ENCODE results near the gene MARCHF3.
"Not testable (repeated sequence)": the region's sequence is repeated elsewhere in the genome, so short reads cannot be mapped to it uniquely, and the experiment has no call there.

MARCHF3 gene

DNA sequence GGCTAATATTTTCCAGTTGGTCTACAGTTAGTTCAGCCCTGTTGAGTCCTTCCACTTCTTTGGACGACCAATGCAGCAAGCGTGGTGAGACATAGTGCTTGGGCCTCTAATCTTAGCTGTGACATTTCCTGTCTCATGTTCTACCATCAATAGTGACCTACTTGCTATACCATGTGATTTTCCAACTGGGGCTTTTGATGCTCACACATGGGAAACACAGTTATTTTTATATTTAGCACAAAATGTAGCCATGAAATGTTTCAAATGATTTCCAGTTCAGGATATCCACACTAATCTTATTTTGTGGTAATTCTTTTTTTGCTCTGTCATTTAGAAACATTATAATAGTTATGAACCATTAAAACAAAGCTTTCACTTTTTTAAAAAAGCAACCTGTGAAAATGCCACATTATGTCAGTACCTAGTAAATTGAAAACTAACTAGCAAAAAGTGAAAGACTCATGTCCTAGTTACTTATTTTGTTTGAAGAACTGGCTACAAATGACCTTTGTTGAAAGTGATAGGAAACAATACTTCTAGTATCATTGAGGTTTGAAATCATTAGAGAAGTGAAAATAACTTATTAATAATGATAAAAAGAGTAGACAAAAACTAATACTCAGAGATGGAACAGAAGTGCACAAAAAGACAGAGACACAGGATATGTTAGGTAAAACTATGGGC, 18.3 kb downstream of the MARCHF3 start:
- DNase-seq (ENCODE audit: low read depth), result no peak

DNA sequence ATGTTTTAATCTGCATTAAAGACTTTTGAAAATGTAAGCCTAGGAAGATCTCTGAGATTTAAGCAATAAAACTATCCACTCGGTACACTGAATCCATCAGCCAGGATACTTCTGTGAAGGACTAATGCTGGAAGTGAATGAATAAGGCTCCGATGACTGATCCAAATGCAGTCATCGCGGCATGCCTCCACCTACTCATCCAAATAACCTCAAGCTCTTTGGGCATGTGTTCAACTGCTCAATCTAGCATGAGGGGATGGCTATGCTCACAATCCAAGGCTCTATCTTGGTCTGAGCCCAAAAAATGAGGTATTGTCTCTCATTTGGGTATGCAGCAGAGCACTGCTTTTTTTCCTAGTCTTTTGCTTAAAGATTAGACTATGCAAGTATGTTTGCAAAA, 19.2 kb downstream of the MARCHF3 start:
- no peak for DNase-seq (ENCODE audit: low read depth)

DNA sequence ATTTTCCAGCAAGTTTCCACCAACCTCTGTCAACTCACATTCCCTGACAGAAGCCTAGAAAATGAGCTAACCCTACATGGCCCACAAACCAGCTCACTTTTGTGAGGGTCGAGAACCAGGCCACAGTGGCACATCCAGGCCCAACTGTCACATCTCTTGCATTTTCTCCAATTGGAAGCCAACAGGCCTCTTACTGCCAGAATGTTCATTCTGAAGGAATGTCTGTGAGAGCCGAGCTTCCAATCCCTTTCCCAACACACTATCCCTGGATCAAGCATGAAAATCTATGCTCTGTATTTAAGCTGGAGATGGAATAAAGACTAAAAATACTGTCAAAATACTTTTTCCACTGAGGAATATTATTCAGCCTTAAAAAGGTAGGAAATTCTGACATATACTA, 20.0 kb downstream of the MARCHF3 start:
- no peak for DNase-seq (ENCODE audit: low read depth)

DNA sequence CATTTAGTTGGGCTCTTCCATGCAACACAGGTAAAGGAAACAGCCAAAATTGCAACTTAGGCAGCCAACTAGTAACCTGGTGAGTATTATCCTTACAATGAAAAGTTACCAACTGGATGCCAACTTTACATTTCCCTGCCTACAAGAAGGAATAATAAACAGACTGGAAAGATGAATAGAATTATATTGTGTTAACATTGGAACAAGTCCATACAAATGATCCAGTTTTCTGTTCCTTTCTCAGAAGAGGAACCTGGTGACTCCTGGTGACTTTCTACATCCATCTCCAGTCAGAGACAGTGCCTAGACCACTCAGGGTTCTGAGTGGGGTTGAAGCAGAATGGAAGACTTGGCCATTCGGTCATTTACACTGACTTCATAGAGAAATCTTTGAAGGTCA, 20.6 kb downstream of the MARCHF3 start:
- DNase-seq (ENCODE audit: low read depth), result no peak

DNA sequence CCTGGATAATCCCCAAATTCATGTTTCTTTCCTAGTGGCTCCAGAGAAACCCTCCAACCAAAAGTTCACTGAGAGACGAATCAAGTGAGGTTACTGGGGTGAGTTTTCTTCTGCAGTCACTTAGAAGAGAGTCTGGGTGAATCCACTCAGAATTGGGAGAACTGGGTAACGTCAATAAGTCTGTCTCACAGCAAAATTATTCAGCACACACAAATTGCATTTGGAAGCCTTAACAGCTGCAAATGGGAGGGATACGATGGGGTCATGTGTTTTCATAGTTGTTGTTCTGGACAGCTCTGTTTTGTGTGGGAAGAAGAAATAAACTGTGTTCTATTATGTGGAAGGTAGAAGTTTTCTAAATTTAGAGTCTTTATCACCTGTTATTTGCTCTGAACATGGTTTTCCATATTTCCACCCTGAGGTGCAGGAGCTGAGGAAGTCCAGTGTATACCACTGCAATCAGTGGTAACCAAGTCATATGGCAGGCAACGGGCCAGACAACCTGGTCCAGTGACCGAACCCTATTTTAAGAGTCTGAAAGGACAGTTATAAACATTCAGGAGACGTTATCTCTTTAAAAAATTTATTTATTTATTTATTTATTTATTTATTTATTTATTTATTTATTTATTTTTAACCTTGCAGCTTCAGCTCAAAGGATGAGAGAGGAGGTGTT, 21.9 kb downstream of the MARCHF3 start:
- DNase-seq (ENCODE audit: low read depth), result no peak

DNA sequence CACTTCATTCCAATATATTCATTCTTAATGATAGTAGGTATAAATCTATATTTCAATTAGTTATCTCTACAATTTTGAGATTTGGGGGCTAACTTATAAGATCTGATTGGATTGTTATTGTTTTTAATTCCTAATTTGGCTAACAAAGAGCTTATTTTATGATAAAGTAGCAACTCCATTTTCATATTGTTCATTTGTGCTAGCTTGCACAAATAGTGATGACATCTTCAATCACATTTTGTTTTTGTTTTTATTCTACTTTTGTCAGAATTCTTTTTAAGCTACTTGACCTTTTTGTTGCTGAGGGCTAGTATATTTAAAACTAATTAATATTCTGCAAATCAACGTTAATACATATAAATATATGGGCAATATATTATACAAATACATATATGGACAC, 22.8 kb downstream of the MARCHF3 start:
- DNase-seq (ENCODE audit: low read depth), result no peak

DNA sequence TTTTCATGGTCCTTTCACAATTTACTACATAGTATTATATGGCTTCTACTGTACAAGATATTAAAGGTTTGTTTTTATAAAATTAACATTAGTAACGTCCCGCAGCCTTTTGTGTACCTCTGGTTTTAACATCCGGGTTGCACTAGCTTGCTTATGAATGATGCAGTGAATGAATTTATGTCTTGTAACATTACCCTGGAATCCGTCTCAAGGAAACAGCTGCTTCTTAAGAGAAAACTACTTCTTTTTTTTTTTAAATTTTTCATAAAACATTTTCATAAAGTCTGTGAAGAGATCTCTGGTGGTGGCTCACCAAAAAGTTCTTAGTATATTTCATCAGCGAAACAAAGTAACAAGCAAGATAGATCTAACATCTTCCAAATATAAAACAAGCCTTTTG, 23.6 kb downstream of the MARCHF3 start:
- no peak for DNase-seq (ENCODE audit: low read depth)

DNA sequence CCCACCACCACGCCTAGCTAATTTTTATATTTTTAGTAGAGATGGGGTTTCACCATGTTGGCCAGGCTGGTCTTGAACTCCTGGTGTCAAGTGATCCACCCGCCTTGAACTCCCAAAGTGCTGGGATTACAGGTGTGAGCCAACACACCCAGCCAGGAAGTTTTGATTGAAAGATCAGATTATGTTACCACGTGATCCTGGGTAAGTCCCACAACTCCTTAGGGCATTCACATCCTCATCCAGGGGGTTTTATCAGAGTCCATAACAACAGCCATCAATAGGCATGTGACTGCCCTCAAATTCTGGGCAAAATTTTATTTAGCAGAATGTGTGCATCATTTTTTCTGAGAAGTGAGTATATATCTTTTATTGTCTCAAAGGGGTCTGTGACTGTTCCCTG, 25.1 kb downstream of the MARCHF3 start:
- not testable (repeated sequence) for DNase-seq (ENCODE audit: low read depth)

DNA sequence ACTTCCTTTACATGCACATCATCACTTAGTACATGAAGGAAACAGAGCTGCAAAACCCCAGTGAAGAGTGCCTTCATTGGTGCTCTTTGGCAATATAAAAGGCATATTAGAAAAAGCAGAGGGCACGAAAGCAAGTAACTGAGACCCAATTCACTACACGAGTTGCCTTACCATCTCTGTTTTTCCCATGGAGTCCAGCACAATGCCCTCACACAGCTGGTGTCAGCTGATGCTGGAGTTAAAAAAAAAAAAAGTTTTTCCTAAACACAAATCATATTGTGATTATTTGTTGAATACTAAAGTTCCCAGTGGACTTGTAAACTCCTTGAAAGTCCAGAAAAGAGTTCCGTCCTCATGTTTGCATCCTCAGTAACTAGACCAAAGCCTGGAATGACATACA, 25.6 kb downstream of the MARCHF3 start:
- no peak for DNase-seq (ENCODE audit: low read depth)

DNA sequence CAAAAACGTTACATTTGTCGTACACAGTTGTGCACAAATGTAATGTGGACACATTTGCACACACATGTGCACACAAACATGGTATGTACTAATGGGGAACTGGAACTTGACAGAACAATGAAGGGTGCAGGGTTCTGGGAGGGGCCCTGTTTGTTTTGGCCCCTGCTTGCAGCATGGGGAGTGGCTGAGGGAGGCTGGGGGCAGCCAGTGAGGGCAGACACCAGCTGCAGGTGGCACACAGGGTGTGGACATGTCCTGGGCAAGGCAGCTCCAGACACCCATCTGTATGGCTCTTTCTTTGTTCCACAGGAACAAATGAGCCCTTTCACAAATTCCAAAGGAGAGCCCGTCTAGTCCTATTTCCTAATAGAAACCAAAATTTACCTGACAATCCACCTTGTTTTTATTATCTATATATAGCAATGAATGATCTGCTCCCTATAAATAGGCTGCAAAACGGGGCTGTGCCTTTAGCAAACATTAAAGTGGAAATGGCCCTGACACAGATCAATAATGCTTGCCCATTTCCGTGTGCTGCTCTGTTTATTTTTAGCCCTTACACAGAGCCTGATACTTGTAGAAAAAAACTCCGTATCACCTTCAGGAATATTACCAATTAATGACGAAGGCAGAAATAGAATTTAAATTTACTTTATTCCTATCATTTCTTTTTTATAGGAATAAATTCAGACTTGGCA, 26.4 kb downstream of the MARCHF3 start:
- DNase-seq (ENCODE audit: low read depth), result no peak

DNA sequence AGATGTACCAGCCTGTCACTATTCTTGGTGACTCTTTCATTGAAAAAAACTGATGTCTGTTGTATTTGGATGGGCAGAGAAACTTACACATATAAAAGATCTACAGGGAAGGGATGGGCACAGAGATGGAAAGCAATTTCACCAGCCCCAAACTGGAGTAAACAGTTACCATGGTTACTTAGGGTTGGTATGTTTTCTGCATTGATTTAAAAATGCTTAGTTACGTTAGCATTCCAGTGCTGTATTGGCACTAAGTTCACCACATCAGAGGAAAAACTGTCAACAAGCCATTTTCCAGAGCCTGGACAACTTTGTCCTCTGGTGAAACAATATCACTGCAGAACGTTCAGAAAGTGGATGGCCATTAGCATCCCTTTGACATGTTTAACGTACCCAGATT, 28.0 kb downstream of the MARCHF3 start:
- no peak for DNase-seq (ENCODE audit: low read depth)

DNA sequence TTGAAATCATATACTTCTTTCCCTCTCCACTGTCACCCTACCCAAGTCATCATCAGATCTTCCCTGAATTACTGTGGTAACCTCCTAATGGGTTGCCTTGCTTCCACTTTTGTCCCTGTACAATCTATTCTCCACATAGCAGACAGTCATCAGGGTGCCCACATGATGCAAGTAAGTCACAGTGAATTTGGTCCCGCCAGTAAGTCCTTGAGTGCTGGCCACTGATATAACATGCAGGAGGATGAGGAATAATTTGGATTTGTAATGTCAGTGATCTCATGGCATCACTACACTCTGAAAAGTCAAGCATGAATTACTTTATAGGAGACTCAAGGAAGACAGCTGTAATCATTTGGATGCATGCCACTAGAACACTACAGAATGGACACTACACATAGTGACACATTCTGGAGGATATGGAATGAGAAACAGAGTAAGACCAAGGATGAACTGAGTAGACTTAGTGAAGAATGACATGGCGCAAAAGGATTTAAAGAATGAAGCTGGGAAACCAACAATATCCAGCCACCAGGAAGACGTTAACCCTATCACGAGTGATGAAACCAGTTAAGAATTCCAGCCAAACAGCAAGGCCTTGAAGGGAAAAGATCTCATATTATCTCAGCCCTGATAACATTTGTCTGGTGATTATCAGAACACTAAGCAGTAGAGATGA, 28.6 kb downstream of the MARCHF3 start:
- DNase-seq (ENCODE audit: low read depth), result no peak

DNA sequence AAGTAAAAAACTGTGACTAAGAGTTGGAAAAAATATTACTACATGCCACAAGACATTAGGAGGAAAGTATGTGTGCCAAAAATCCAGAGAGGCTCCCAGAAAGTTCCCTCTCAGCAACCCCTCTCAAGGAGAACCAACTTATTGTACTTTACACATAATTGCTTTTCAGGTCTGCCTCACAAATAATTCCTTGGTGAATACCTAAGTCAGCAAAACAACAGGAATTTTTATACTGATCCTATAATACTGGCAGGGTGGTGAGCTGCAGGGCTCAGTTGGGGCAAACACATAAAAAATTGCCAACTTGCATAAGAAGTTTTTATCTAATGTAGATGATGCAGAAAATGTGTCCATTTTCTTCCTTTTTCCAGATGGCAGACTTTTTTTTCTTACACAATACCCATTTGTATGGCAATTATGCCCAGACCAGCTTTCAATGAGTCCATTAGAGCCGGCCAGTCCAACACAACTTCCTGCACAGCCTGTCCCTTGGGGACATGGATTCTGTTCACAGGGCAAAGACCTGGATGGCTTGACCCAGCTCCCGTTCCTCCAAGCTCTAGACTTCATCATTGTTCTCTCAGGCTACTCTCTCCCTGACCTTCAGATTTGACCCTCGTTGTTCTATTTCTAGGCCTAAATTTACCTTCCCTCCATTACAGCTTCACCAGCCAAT, 31.3 kb downstream of the MARCHF3 start:
- no peak for DNase-seq (ENCODE audit: low read depth)

DNA sequence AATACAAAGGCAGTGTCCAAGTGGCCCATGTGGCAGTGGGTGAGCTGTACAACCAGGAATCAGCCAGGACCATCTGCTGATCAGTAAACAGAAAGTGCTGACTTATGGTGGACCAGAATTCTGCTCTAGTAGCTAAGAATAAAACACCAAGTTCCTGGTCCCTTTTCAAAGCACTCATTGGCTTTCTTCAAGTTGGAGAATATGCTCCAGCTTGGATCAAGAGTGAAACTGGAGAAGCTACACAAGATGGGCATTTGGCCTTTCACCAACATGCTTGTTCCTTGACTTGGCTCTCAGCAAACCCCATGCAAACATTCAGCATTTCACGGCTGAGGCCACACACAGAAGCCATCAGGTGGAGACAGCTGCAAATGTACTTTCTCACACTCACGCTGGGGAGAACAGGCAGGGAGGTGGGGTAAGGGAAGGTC, 32.1 kb downstream of the MARCHF3 start:
- no peak for DNase-seq (ENCODE audit: low read depth)

DNA sequence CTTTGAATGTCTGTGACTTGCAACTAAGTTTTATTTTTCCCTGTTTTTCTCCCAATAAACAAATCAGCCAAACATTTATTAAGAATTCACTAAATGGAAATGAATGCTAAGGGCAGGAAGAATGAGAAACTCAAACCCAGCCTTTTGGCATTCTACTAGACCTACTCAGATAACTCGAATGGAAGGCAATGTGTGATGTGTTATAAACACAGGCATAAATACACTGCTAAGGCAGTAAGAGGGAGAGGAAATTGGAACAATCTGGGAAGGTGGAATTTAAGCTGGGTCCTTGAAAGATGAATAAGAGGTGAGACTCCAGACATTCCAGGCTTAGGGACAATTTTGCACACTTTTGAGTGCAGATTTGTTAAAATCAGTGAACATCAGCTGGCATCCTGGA, 34.7 kb downstream of the MARCHF3 start:
- no peak for DNase-seq (ENCODE audit: low read depth)

DNA sequence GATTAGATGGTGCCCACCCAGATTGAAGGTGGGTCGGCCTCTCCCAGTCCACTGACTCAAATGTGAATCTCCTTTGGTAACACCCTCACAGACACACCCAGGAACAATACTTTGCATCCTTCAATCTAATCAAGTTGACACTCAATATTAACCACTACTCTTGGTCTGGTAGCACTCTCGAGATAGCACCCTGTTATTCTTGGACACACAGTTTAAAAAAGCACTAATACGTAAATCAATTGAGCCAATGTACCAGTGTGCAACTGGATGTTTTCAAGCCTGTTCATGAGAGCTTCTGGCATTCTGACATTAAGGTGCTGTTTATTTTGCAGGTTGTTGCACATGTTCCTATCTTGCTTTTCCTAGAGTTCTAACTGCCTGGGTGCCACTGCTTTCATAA, 35.3 kb downstream of the MARCHF3 start:
- DNase-seq (ENCODE audit: low read depth), result no peak

DNA sequence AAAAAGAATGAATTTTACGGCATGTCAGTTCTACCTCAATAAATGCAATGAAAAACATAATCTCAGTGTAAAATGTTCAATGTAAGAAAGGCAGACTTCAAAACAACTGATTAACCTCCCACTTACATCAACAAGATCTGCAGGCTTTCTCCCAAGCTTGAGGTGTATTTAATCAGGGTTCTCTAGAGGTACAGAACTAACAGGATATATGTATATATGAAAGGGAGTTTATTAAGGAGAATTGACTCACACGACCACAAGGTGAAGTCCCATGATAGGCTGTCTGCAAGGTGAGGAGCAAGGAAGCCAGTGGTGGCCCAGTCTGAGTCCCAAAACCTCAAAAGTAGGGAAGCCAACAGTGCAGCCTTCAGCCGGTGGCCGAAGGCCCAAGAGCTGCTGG, 35.9 kb downstream of the MARCHF3 start:
- no peak for DNase-seq (ENCODE audit: low read depth)

DNA sequence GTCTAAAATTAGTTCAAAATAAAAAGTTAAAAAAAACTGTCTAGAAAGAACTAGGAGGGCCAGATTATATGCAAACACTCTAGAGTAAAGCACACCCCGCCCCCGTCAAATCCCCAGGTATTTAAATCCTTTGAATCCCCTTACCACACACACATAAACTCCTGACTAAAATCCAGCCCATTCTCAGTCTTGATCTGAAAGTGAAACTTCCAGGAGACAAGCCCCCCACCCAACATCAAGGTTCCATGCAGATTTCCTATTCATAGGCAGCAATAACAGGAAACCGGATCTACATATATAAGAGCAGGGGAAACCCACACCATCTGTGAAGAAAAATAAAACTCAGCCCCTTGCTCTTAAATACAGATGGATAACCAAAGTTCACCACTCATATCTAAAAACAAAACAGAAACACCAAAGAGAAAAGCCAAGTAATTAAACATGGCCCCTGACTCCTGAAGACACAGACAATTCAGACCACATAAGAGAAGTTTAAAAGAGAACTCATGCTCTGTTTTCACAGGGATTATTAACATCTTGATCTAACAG, 42.3 kb downstream of the MARCHF3 start:
- no peak for DNase-seq (ENCODE audit: low read depth)

DNA sequence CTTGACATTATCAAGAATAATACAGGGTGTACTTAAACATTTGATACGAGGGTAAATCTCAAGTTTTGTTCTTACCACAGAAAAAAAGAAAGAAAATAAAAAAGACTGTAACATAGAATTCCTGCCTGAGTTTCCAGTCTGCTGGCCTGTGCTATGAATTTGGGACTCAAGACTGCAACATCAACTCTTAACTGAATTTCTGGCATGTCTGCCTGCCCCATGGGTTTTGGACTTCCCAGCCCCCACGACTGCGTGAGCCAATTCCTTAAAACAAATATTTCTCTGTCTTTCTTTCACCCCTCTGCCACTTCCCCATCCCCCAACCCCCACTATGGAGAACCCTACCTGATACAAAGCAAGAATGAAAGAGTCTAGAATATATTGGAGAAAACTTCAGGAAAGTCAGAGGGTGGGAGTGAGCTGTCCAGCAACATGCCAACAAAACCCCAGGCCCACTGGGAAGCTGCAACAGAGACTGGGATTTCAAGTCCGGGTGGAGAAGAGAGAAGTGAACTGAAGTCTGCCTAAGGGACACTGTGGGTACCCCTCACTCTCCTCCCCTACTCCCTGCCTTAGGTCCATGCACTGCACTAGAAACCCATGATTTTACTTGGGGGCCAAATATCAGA, 43.0 kb downstream of the MARCHF3 start:
- DNase-seq (ENCODE audit: low read depth), result no peak

DNA sequence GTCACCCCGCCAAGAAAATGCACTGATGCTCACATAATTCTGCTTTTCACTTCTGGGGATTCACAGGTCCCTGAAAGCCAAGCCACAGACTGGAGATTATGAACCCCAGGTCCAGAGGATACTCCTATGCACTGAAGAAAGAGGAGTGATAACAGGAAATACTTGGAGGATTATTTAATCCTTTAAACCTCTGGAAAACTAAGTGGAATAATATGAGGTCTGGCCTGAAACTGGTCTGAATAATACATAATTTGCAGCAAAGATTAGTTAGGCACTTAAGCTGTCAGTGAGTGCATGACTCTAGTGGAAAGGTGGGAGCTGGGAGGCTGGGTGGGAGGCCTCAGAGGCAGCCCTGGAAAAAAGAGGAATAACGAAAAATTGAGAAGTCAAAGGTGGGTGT, 45.7 kb downstream of the MARCHF3 start:
- no peak for DNase-seq (ENCODE audit: low read depth)

DNA sequence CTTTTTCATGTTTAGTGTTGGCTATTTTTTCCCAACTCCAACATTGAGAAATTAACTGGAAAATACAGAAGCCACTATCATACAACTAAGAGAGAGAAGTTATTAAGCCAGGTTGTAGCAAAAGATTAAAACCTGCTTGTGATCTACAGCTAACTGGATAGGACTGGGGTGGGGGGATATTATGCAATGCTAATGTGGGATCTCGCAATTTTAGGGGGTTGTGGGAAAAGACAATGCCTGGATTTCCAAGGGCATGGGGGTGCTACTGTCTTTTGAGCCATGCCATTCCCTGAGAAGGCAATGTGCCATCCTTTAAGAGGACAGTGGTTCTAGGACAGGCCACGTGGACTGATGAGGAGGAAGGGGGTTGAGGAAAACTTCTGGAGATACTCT, 46.5 kb downstream of the MARCHF3 start:
- DNase-seq (ENCODE audit: low read depth), result no peak
